Gastrocnemius medialis (tissue), 4 donors: Measurements from ENCODE around the gene AVP.

ENCODE experiments used
- CTCF ChIP-seq, 5 experiments: fragments of 450-650 bp in 3 of 5; fragments of 200-600 bp in 2 of 5; sonication (generic) in 2 of 5; IDR thresholded peaks in 4 of 5; conservative IDR thresholded peaks in 1 of 5; 1 replicate in 4 of 5; 2 replicates in 1 of 5; pipeline ENCODE4 v1.5.1; 2016 to 2019; ENCODE audit warnings: antibody characterized with exemption in 5 of 5, mild to moderate bottlenecking in 3 of 5, moderate library complexity in 3 of 5
- POLR2A ChIP-seq, 2 donors: fragments of 450-650 bp; IDR thresholded peaks; one replicate each; pipeline ENCODE4 v1.6.1; 2017; ENCODE audit warnings: antibody characterized with exemption in 2 of 2, mild to moderate bottlenecking in 2 of 2, moderate library complexity in 2 of 2

GRCh38 chr20:3130051-3130600 is 45.6 kb upstream of the AVP start:
- TF ChIP-seq CTCF (IDR thresholded peaks at IDR 0.05 in 4 of 5, conservative IDR thresholded peaks at IDR 0.05 in 1 of 5) (no peak), POLR2A (IDR thresholded peaks at IDR 0.05) (no peak)
